Subcutaneous abdominal adipose tissue (tissue), 5 donors: ENCODE data around the gene TPBGL.
"Not testable (repeated sequence)": the region's sequence is repeated elsewhere in the genome, so short reads cannot be mapped to it uniquely, and the experiment has no call there.

Experiments
- H3K27ac ChIP-seq: one replicate; pipeline ENCODE4 v1.7.0; 2013; ENCODE audit warnings: low read depth, mild to moderate bottlenecking, inconsistent platforms, low read length, moderate library complexity
- H3K27me3 ChIP-seq, 5 donors: one replicate each; pipeline ENCODE4 v1.7.0; 2013; ENCODE audit warnings: low read length in 5 of 5, inconsistent platforms in 1 of 5; ENCODE audit not compliant: control insufficient read depth in 5 of 5, insufficient read depth in 4 of 5
- H3K36me3 ChIP-seq, 5 donors: one replicate each; pipeline ENCODE4 v1.7.0; 2013; ENCODE audit warnings: low read length in 5 of 5; ENCODE audit not compliant: control insufficient read depth in 5 of 5, insufficient read depth in 5 of 5
- H3K4me1 ChIP-seq, 5 donors: one replicate each; pipeline ENCODE4 v1.7.0; 2013; ENCODE audit warnings: low read length in 5 of 5, mild to moderate bottlenecking in 3 of 5, moderate library complexity in 1 of 5; ENCODE audit not compliant: control insufficient read depth in 5 of 5, insufficient read depth in 5 of 5
- H3K4me3 ChIP-seq, 5 donors: one replicate each; pipeline ENCODE4 v1.7.0; 2013; ENCODE audit warnings: low read length in 5 of 5, low read depth in 1 of 5
- H3K9ac ChIP-seq, 5 donors: one replicate each; pipeline ENCODE4 v1.7.0; 2013; ENCODE audit warnings: low read length in 5 of 5, mild to moderate bottlenecking in 4 of 5, moderate library complexity in 3 of 5
- H3K9me3 ChIP-seq, 5 donors: one replicate each; pipeline ENCODE4 v1.7.0; 2013; ENCODE audit warnings: low read length in 5 of 5; ENCODE audit not compliant: control insufficient read depth in 5 of 5
- donor health status: healthy.
- donor health status: healthy.
- donor health status: healthy.
- donor health status: healthy.
- donor health status: healthy.

The TPBGL gene

GRCh38 chr11:75269896-75270295 lies 29.3 kb downstream of the TPBGL start:
- H3K27ac ChIP-seq, result no peak overlapping the region
- H3K27me3 ChIP-seq, result no peaks in the 10 kb centered on the region
- H3K9me3 ChIP-seq, result no peaks in the 10 kb centered on the region
- H3K36me3 ChIP-seq, result peaks cover 0 to 83% (median 79%) of the 10 kb centered on the region in 5 donors
- no peak overlapping the region for H3K4me3 ChIP-seq
- H3K4me1 ChIP-seq, result peaks cover 0 to 15% (median 6%) of the 10 kb centered on the region in 5 donors
- no peak overlapping the region for H3K9ac ChIP-seq

GRCh38 chr11:75270896-75271418 lies 30.4 kb downstream of the TPBGL start:
- peaks cover 2 to 84% (median 79%) of the 10 kb centered on the region in 5 donors for H3K36me3 ChIP-seq
- no peaks in the 10 kb centered on the region for H3K9me3 ChIP-seq
- no peak overlapping the region for H3K4me3 ChIP-seq

GRCh38 chr11:75271730-75272129 lies 31.2 kb downstream of the TPBGL start:
- H3K27me3 ChIP-seq, result no peaks in the 10 kb centered on the region
- H3K4me3 ChIP-seq, result no peak overlapping the region
- H3K4me1 ChIP-seq, result peaks cover 0 to 21% (median 16%) of the 10 kb centered on the region in 5 donors
- H3K9me3 ChIP-seq, result no peaks in the 10 kb centered on the region
- no peak overlapping the region for H3K27ac ChIP-seq
- H3K9ac ChIP-seq, result peak overlapping the region in 1 of 5 donors; percentile 37
- H3K36me3 ChIP-seq, result peaks cover 7 to 84% (median 79%) of the 10 kb centered on the region in 5 donors

More at GRCh38 chr11:75270896-75271418, 30.4 kb downstream of the TPBGL start:
- H3K4me1 ChIP-seq, result peaks cover 0 to 21% (median 11%) of the 10 kb centered on the region in 5 donors
- H3K27me3 ChIP-seq, result no peaks in the 10 kb centered on the region
- H3K27ac ChIP-seq, result no peak overlapping the region
- peak overlapping the region in 1 of 5 donors; percentile 37 for H3K9ac ChIP-seq

GRCh38 chr11:75272391-75272790 lies 31.8 kb downstream of the TPBGL start:
- H3K36me3 ChIP-seq, result peaks cover 7 to 85% (median 79%) of the 10 kb centered on the region in 5 donors
- no peaks in the 10 kb centered on the region for H3K9me3 ChIP-seq
- H3K27ac ChIP-seq, result no peak overlapping the region
- H3K4me3 ChIP-seq, result no peak overlapping the region
- no peaks in the 10 kb centered on the region for H3K27me3 ChIP-seq
- no peak overlapping the region for H3K9ac ChIP-seq
- H3K4me1 ChIP-seq, result peaks cover 0 to 21% (median 18%) of the 10 kb centered on the region in 5 donors

- Histone ChIP-seq H3K27ac (no peak overlapping the region), H3K4me3 (no peak overlapping the region), H3K9ac (peak overlapping the region in 1 of 5 donors; percentile 14), H3K27me3 (no peaks in the 10 kb centered on the region), H3K36me3 (peaks cover 7 to 86% (median 80%) of the 10 kb centered on the region in 5 donors), H3K4me1 (peaks cover 0 to 21% (median 18%) of the 10 kb centered on the region in 5 donors), H3K9me3 (no peaks in the 10 kb centered on the region)
Observed at GRCh38 chr11:75272821-75273301, 32.3 kb downstream of the TPBGL start.

- no peak overlapping the region for H3K4me3 ChIP-seq
Observed at GRCh38 chr11:75273411-75274391, 33.1 kb downstream of the TPBGL start.

GRCh38 chr11:75274716-75275115 lies 34.1 kb downstream of the TPBGL start:
- not testable (repeated sequence) for H3K9me3 ChIP-seq, H3K9ac ChIP-seq, H3K4me3 ChIP-seq, H3K27me3 ChIP-seq, H3K27ac ChIP-seq
- H3K4me1 ChIP-seq, result peaks cover 0 to 21% (median 18%) of the 10 kb centered on the region in 5 donors
- peaks cover 7 to 86% (median 80%) of the 10 kb centered on the region in 5 donors for H3K36me3 ChIP-seq

More at GRCh38 chr11:75273411-75274391, 33.1 kb downstream of the TPBGL start:
- Histone ChIP-seq H3K9me3 (no peaks in the 10 kb centered on the region), H3K36me3 (peaks cover 7 to 88% (median 83%) of the 10 kb centered on the region in 5 donors), H3K9ac (peak overlapping the region in 1 of 5 donors; percentile 8), H3K4me1 (peaks cover 0 to 21% (median 18%) of the 10 kb centered on the region in 5 donors), H3K27ac (no peak overlapping the region), H3K27me3 (no peaks in the 10 kb centered on the region)

GRCh38 chr11:75275581-75275980 lies 35.0 kb downstream of the TPBGL start:
- peaks cover 7 to 89% (median 81%) of the 10 kb centered on the region in 5 donors for H3K36me3 ChIP-seq
- no peaks in the 10 kb centered on the region for H3K27me3 ChIP-seq
- H3K4me3 ChIP-seq, result no peak overlapping the region
- no peaks in the 10 kb centered on the region for H3K9me3 ChIP-seq
- H3K4me1 ChIP-seq, result peaks cover 0 to 28% (median 26%) of the 10 kb centered on the region in 5 donors
- H3K9ac ChIP-seq, result peak overlapping the region in 1 of 5 donors; percentile 33
- H3K27ac ChIP-seq, result no peak overlapping the region

- Histone ChIP-seq H3K27me3 (no peaks in the 10 kb centered on the region), H3K4me3 (no peak overlapping the region), H3K9me3 (no peaks in the 10 kb centered on the region), H3K9ac (no peak overlapping the region), H3K36me3 (peaks cover 7 to 89% (median 84%) of the 10 kb centered on the region in 5 donors), H3K4me1 (peaks cover 0 to 32% (median 24%) of the 10 kb centered on the region in 5 donors), H3K27ac (no peak overlapping the region)
Observed at GRCh38 chr11:75276186-75276585, 35.6 kb downstream of the TPBGL start.
